ENCODE data around the gene MEX3A.
A peak's percentile ranks its signal among the peaks of the same experiment; 100 is the strongest.

Gene MEX3A

DNA sequence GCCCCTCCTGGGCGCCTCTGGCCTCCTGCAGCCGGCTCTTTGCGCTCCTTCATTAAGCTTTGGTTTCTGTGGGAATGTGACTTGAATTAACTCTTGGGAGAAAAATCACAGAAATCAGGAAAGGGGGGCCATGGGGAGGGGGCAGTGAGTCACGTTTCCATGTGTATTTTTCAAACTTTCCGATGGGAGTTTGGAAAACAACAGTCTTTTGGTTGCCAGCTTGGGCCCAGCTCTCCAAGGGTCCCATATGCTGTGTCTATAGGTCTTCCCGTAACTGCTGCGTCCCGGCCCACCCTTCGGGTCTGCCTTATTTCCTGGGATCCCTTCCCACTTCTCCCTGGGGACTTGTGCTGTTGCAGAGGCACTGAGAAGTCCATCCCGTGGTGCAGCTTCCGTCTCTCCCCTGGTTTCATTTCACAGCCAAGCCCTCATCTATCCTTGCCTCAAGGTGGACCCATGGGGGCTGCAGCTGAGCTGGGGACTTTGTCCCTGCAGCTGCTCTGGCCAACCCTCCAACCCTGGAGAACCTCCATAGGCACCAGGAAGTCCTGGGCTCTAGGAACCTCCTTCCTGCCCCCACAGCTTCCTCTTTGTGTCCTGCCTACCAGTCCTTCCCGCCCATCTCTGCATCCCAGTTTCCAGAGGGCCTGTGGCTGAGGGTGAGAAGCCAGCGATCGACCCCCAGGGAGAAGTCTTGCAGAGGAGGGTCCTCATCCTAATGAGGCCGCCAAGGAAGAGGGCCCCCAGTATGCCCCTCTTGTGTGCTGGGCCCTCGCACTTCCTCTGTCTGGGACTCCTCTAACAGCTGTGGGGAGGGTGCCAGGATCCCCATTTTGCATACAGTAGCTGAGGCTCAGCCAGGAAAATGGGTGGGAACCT is 20.6 kb upstream of the MEX3A start:
- no peak for DNase-seq

DNA sequence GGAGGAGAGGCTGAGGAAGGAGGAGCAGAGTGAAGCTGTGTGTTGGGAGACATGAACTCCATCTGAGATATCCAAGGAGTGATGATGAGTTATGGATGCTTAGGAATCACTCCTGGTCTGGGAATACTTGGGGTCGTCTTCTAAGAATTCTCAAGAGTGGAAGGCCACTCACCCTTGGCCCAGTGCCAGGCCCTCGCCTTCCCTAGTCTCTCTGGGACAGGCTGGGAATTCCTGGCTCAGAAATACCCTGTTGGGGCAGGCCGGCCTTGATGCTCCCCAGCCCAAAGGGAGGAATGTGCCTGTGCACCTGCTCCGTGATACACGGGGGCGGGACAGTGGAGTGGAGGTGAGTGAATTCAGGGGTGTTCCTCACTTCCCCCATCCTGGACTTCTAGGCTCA is 19.6 kb upstream of the MEX3A start:
- no peak for DNase-seq

DNA sequence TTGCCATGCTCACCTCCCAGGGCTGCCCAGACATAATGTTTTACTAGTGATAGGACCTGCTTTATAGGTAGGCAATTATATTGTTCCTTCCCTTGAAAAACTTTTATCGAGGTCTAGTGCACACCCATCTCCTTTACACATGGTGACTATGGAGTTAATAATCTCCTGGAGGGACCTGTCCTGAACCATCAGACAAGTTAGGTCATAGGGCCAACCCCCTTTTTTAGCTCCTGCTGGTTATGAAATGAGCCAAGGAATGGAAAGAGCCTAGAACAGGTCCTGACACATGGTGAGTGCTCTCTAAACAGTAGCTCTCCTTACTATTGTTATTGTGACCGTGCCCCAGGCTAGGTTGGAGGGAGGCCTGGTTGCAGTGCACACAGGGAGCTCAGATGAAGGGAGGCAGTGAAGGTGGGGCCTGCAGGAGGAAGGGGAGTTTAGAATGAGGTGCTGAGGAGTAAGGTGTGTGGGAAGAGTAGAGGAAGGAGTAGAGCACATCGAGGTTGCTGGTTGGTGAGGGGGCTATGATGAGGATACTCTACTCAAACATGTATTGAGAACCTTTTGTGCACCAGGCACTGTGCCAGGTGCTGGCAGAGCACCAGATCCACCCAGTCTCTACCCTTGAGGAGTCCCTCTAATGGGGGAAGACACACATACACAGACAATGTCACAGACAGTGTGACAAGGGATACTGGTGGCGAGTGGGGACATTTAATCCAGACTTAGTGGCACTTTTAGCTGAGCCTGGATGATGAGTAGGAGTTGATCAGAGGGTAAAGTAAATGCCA is 18.1 kb upstream of the MEX3A start:
- DNase-seq = no peak

DNA sequence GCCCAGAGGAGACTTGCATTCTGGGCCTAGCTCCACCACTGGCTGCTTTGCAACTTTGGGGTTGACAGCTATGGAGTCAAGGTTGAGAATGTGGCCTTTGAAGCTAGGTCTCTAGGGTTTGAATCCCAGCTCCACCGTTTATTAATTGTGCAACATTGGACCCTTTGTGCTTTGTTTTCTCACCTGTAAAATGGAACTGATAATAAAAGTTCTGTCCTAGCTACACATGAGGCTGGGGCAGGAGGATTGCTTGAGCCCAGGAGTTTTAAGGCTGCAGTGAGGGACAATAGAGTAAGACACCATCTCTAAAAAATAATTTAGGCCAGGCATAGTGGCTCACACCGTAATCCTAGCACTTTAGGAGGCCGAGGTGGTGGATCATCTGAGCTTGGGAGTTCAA is 17.0 kb upstream of the MEX3A start:
- no peak for DNase-seq

DNA sequence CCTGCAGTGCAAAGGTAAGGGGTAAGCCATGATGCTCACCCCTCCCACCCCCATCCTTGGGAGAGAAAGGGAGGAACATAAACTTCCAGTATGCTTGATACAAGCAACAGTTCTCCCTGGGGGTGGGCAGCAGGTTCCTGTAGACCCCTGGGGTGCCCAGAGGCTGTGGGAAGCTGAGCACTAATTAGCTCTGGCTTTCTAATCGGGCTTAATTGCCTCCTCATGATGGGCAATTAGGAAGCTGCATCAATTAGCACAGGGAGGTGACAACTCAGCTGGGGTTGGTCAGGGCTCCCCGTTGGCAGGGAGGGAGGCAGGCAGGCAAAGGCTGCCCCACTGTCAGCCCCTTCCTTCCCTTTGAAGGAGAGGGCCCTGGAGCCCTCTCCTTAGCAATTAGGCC is 16.5 kb upstream of the MEX3A start:
- no peak for DNase-seq

DNA sequence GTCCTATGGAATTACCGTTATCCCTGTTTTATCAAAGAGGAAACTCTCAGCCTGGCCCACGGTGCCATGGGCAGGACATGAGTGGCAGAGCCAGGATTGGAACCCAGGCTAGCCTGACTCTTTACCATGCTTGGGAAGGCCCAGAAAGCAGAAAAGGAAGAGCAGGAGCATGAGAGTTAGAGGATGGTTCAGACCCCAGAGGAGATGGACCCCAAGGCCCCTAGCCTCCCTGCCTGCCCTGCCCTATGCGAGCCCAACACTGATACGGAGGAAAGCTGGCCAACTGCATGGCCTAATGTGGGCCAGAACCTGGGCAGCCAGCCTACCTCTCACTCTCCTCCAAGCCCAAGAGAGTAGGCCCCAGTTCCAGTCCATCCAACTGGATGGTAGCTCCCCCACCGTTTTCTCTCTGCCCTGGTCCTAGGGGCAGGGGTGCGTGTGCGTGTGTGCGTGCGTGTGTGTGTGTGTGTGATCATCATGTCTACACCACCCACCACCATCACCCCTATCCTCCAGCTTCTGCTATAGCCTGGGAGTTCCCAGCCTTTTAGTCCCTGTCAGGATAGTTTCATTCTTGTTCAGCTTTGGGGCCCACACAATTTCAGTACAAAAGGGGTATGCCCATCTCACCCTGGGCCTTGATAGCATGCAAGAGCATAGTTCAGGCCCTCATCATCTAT is 15.4 kb upstream of the MEX3A start:
- no peak for DNase-seq

DNA sequence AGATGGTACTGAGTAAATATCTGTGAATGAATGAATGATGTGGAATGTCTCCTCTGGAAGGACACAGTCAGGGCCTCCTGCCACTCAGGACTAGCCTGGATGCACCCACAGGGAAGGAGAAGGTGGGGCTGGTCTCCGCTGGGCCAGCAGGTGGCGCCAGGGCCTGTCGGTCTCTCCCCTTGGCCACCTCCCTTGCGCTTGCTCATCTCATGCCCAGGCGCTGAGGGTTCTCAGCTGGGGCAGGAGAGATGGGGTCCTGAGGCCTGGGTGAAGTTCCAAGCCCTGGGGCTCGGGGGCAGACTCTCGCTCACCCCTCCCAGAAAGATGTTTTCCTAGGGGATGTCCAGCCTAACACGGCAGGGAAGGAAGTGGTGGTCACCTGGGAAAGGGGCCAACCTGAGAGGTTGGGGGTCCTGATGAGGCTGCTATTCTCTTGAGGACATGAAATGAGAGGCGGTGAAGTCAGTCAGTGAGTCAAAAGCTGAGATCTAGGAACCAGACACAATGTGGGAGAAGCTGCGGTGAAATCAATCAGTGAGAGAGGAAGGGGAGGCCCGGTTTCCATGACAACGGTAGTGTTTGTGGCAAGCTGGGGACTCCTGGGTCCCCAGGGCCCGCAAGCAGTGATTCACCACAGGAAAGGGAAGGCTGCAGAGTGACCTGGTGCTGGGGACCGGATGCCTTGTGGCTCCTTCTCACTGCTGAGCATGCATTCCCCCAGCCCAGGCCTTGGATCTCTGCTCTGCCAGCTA is 14.6 kb upstream of the MEX3A start:
- DNase-seq = peak; percentile 82 to 84

DNA sequence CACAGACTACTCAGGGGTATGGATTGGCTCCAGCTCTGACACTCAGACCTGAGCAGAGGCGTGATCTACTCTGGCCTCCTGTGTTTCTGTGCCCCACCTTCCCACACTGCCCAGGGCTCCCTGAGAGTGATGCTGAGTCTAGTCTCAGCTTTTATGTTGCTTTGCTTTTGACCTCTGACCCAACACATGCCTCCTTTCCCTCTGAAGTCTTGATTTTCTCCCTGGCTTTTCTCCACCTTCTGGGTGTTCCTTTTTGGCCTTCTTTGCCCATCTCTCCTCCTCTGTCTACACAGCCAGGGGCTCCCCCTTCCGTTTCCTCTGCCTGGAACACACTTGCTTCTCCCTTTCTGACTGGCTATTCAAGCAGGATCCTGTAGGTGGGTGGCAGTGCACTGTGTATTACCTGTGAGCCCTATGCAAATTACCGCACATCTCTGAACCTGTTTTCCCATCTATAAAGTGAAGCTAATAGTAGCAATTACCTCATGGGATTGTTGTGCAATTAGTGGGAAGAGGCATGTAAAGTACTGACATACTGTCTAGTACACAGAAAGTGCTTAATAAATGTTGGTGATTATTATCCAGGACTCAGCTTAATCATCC is 13.7 kb upstream of the MEX3A start:
- no peak for DNase-seq

DNA sequence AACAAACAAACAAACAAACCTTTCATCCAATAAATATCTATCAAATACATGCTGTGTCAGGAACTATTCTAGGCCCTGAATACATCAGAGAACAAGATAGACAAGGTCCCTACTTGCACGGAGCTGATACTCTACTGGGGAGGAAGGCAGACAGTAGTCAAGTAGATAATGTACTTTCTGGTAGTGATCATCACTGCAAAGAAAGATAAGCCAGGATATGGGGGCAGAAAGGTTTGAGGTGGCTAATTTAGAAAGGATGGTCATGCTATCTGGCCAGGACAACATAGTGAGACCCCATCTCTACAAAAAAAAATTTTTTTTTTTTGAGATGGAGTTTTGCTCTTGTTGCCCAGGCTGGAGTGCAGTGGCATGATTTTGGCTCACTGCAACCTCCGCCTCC is 9.3 kb upstream of the MEX3A start:
- DNase-seq = no peak

DNA sequence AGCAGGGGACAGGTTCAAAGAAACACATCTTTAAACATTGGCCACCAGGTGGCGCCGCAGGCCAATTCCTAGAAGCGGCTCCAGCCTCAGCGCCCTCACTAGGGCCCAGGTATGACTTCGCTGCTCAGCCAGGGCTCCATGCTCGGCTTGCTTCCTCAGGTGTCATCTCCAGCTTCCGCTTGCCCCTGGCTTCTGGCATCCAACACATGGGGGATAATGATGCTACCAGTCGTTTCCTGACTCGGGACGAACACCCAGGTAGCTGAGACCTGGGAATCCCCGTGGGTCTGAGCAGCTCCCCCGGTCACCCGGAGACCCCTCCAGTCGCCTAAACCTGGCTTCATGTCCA is 8.5 kb upstream of the MEX3A start:
- DNase-seq = peak; percentile 89 to 91

DNA sequence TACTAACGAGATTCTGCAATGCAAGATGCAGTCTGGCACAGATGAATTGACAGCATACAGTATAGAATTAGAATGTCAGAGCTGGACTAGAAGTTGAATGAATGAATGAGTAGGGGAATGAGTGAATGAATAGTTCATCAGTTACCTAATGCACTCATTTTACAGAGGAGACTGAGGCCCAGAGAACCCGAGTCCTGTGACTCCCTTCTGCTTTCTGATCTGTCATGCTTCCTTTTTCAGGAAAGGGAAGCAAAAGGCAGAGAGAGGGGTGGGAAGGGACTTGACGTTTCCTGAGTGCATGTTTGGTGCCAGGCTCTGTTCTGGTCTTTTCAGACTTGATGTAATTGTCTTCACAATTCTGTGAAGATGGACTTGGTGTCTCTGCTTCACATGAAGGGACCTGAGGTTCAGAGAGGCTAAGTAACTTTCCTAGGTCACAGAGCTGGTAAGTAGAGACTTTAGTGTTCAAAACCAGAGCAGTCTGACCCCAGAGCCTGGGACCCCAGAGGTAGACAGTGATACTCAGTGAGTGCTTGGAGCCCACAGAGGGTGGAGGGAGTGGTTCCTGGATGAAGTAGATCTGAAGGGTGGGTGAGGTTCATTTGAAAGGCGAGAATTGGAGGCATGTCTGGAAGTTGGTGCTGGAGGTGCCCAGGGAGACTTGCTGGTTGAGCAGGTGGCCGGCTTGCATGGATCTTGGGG is 8.0 kb upstream of the MEX3A start:
- DNase-seq = no peak

DNA sequence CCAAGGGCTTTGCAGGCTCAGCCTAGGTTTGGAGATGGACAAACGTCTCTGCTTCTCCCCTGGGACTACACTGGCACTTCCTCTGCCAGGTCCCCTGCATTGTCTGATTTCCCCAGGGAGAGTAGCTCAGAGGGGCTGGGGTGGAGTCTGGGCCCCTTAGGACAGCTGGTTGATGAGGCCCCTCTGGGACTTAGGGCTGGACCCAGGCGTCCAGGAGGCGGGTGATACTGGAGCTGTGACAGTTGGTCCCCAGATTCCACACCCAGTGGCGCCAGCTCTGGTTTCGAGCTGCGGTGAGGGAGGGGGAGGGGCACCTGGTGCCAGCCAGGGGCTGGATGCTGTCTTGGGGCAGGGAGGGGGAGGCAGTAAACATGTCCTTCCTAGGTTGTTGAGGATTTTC is 7.4 kb upstream of the MEX3A start:
- DNase-seq = no peak

DNA sequence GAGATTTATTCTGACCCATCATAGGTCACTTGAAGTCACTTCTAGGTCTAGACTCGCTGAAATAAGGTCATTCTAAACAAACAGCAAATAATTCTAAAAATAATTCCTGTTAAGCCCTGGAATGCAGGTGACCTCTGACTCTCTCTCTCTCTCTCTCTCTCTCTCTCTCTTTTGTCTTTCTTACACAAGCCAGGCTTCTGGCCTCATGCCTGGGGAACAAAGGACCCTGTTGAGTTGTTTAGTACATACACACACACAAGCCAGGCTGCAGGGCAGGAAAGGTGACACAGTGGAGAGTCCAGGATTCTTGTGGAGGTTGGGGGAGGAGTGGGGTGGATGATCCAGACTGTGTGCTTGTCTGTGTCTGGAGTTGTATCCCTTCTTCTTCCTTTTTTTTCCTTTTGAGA is 4.0 kb upstream of the MEX3A start:
- no peak for DNase-seq

DNA sequence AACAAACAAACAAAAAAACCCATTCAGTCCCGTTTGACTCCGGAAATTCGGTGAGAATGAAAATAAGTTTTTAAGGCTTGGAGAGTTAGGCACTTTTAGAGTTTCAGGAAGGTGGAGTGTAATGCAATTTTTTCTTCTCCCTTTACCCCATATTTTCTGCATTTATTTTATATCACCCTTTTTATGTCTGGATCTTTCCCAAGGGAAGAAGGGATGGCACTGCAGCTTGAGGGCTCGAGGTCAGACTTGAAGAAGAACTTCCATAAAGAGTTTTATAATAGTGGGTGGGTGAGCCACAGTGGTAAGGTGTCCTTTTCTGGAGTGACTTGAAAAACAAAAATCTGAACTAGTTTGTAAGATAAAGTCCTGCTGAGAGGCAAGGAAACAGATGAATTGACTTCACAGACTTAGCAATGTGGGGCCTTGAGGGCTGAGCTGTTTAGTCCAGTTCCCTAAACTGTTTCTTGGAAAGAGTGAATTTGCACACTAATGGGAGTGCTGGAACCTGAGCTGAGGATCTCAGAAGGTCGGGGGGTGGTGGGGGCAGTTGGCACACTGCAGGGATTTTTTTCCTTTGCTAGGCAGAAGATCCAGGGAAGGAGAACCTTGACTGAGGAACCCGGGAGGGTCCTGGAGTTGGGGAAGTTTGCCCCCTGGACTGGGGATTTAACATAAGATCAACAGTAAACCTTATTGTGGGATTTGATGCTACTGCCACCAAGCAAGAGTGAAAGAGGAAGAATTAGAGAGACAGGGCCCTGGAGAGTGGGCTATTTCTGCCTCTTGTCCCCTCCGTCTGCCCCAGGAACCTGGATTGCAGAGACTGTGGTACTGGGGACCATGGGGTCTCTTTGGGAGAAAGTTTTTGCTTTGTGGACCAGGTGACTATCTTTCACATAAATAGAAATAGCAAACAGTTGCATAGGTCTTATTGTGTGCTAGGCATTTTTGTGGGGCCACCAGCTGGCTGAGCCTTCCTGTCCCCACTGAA is 1.8 kb upstream of the MEX3A start:
- DNase-seq = no peak

DNA sequence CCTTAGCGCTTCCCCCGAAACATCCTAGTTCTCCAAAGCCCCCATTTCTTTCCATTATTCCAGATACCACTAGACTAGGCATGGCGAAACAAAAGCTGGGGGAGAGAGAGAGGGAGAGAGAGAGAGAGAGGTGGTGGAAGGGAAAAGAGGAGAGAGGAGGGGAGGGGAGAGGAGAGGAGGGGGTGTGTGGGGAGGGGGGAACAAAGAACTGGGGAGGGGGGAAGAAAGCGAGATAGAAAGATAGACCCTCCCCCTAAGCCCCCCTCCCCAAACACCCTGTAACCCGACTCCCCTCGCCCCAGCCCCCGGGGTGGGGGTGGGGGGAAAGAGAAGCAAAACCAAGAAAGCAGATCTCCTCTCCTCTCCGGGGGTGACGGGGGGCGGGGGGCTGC is 352 bp downstream of the MEX3A start:
- DNase-seq = no peak

DNA sequence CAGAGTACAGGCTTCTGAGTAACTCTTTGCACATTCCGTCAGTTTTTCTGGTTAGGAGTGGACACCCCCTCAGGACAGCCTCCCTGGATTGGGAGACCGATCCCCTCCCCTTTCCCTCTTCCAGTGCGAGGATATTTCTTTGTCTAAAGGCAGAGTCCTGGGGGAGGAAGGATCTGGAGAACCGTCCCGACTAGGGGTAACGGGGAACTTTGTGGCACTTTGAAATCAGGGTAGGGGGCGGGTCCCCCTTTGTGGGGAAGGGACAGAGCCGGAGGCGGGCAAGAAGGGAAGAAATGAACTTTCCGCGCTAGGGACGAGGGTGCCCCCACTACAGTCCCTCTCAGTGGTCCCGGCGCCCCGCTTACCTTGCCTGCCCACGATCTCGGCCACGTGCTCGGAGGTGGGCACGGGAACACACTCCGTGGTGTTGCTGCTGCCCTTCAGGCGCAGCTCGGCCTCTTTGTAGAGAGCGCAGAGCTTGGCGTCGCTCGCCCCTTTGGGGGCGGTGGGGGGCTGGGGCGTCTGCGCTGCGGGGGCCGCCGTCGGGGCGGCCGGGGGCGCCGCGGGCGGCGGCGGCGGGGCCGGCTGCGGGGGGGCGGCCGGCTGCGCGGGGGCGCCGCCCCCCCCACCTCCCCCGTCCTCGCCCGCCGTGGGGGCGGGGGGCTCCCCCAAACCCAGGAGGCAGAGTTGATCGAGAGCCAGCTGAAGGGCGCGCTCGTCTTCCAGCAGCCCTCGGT is 917 bp downstream of the MEX3A start:
- DNase-seq = no peak

DNA sequence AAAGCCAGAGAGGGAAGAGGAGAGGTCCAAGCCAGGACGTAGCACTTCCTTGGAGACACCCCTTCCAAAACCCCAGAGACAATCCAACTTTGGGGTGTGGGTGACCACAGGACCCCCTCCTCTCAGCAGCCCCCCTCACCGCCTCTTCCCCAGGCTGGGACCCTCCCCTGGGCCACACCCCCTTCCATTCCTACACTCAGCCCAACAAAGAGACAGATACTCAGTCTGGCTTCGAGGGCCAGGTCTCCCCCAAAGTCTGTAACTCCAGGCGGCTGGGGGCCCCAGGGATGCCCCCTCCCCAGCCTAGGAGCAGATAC is 1.4 kb downstream of the MEX3A start:
- no peak for DNase-seq

DNA sequence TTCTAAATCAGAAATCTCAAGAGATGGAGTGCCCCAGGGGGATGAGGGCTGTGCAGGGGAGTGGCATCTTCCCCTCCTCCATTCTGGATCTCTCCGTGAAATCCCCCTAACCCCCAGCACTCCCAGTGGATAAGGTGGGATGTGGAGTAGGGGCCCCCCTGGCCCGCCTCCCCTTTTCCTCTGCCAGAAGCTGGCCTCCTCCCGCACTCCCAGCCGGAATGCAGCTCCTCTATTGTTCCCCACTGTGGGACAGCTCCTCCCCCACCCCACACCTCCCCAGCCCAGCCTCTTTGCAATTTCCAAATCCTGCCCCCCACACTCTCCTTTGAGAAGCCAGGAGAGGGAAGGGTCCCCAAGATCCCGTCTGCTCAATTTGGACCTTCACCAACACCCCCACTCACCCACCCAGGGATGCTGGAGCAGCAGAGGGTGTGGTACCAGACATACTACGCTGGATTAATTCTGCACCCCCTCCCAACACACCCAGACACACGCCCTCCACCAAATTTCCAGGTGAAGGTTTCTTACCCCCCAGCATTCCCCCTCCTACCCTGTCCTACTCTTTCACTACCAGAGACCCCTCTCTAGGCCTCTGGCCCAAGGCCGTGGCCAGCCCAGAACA is 1.9 kb downstream of the MEX3A start:
- no peak for DNase-seq

DNA sequence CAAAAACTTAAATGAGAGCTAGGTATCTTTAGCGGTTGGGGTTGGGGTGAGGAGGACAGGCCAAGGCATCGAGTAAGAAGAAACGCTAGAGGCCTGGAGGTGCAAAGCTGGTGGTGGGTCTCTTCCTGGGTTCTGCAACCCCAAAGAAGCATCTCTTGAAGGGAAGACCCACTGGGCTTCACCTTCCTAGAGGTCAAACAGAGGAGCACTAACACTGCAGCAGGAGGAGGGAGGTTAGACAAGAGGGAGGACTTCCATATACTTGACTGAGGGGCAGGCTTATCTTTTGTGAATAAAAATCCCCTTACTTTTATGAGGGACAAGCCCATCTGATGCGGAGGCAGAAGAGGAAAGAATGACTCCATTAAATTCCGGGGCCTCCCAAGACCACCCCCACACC is 2.5 kb downstream of the MEX3A start:
- no peak for DNase-seq

DNA sequence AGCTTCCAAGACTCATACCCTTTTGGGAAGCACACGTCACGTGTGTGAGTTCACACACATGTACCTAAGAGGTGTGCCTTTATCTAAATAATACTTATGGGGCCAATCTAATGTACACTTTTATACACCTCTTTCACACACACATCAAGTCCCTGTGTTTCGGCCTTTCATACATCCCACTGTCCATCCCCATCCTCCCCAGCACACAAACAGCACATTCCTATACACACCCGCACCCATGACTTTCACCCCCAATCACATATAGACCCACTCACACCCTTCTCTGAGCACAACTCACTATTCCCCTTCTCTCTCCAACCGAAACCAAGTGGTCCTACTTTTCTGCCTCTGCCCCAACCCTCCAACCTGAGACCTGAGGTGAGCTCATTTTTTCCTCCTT is 3.5 kb downstream of the MEX3A start:
- DNase-seq = no peak

Data from activated CD4-positive, alpha-beta T cell treated with anti-CD3 and anti-CD28 coated beads, Interleukin-2, amount 50 U/mL, for 4 hours (primary cell).